SJSA1 (cell line): ENCODE results near the gene GPC1. TPM values are rescaled to one million over a fixed set of nuclear protein-coding genes. Genes with fewer than 3 reads are reported as not detected.

Experiments
- DNase-seq, 2 experiments: peaks; one replicate each; pipeline ENCODE4 v3.0.0-alpha.2; 2015 to 2020; ENCODE audit warnings: low spot score in 2 of 2, low read depth in 1 of 2
- H3K27ac ChIP-seq: fragments of 250-450 bp; sonication (Bioruptor Pico); 2 replicates; pipeline ENCODE4 v1.5.1; 2020; ENCODE audit warnings: mild to moderate bottlenecking, moderate library complexity
- H3K27me3 ChIP-seq: fragments of 250-450 bp; sonication (Bioruptor Pico); replicated peaks from 2 replicates; pipeline ENCODE4 v1.5.1; 2020; ENCODE audit warnings: mild to moderate bottlenecking, moderate library complexity
- H3K36me3 ChIP-seq: fragments of 250-450 bp; sonication (Bioruptor Pico); 2 replicates; pipeline ENCODE4 v1.5.1; 2020; ENCODE audit warnings: mild to moderate bottlenecking
- H3K4me1 ChIP-seq: fragments of 250-450 bp; sonication (Bioruptor Pico); replicated peaks from 2 replicates; pipeline ENCODE4 v1.6.1; 2021; ENCODE audit warnings: mild to moderate bottlenecking
- H3K4me3 ChIP-seq: fragments of 250-450 bp; sonication (Bioruptor Pico); 2 replicates; pipeline ENCODE4 v1.5.1; 2020; ENCODE audit warnings: mild to moderate bottlenecking
- H3K9me3 ChIP-seq: fragments of 250-450 bp; sonication (Bioruptor Pico); replicated peaks from 2 replicates; pipeline ENCODE4 v1.5.1; 2020; ENCODE audit warnings: mild to moderate bottlenecking
- total RNA-seq: library from RNA; depleted of rRNA; stranded (reverse); fragments of >200 nt; shearing (Covaris generic); gene quantifications from 2 replicates; pipeline ENCODE4 v1.2.3, GENCODE V29; 2014

GPC1 gene
- total RNA-seq, 1 experiment from 2014 or later: 63.4 TPM

- Histone ChIP-seq H3K4me3 (no peak overlapping the region), H3K27me3 (no peaks in the 10 kb centered on the region), H3K36me3 (no peaks in the 10 kb centered on the region), H3K9me3 (no peaks in the 10 kb centered on the region), H3K27ac (no peak overlapping the region), H3K4me1 (no peaks in the 10 kb centered on the region)
- DNase-seq: peak in 1 of 2 experiments; percentile 22
Observed at GRCh38 chr2:240401308-240401707, 34.2 kb upstream of the GPC1 start.

GRCh38 chr2:240401781-240402551, 33.5 kb upstream of the GPC1 start:
- Histone ChIP-seq H3K4me1 (no peaks in the 10 kb centered on the region), H3K27ac (no peak overlapping the region), H3K9me3 (no peaks in the 10 kb centered on the region), H3K27me3 (no peaks in the 10 kb centered on the region), H3K36me3 (no peaks in the 10 kb centered on the region), H3K4me3 (no peak overlapping the region)
- peak in 1 of 2 experiments; percentile 33 for DNase-seq

DNA sequence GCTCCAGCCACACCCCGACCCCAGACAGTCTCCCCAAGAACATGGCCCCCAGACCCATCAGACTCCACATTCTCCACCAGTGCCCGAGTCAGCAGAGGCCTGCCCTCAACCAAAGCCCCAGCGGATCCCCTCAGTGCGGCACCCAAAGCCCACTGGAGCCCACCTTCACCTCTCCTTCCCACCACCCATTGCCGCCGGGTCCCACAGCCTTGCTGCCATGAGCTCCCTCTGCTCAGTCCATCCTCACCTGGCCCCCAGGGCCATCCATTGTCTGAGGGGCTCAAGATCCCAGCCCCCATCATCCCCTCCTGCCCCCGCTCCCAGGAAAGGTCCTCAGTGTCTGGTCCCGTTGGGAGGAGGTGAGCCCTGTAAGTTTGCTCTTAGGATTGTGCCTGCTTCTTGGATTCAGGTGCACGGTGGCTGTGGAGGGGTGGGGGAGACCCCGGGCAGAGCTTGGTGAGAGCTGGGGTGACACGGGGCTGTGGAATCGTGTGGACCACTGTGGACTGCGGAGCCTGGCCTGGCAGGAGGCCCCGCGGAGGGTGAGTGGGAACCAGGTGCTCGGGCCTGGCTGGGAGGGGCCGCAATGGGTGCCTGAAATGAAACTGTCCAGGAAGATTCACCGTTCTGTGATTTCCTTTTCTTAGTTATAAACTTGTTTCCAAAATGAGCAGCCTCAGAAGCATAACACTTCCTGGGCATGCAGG, 32.7 kb upstream of the GPC1 start:
- peak in 1 of 2 experiments; percentile 37 for DNase-seq
- H3K9me3 ChIP-seq: no peaks in the 10 kb centered on the region
- H3K27ac ChIP-seq: no peak overlapping the region
- H3K27me3 ChIP-seq: no peaks in the 10 kb centered on the region
- no peaks in the 10 kb centered on the region for H3K36me3 ChIP-seq
- no peak overlapping the region for H3K4me3 ChIP-seq
- no peaks in the 10 kb centered on the region for H3K4me1 ChIP-seq

- peak in 1 of 2 experiments; percentile 28 for DNase-seq
- no peak overlapping the region for H3K27ac ChIP-seq
- H3K27me3 ChIP-seq: no peaks in the 10 kb centered on the region
- no peaks in the 10 kb centered on the region for H3K4me1 ChIP-seq
- no peak overlapping the region for H3K4me3 ChIP-seq
- no peaks in the 10 kb centered on the region for H3K36me3 ChIP-seq
- H3K9me3 ChIP-seq: no peaks in the 10 kb centered on the region
Observed at GRCh38 chr2:240403396-240404104, 31.9 kb upstream of the GPC1 start.

DNA sequence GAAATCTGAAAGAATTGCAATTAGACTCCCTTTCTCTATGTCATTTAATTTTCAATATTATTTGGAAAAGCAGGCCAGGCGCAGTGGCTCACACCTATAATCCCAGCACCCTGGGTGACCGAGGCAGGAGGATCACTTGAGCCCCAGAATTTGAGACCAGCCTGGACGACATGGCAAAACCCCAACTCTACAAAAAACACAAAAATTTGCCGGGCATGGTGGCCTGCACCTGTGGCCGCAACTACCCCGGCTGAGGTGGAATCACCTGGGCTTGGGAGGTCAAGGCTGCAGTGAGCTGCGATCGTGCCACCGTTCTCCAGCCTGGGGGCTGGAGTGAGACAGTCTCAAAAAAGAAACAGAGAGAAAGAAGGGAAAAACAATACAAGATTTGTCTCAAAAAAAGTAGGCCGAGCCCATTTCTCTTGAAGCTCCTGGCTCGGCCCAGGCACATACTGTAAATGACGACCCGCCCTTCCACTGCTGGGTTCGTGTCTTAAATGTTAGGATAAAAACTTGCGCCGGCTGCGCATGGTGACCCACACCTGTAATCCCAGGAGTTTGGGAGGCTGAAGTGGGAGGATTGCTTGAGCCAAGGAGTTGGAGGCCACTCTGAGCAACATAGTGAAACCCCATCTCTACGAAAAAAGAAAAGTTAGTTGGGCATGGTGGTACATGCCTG, 31.1 kb upstream of the GPC1 start:
- Histone ChIP-seq H3K4me1 (no peaks in the 10 kb centered on the region), H3K36me3 (no peaks in the 10 kb centered on the region), H3K9me3 (no peaks in the 10 kb centered on the region), H3K4me3 (no peak overlapping the region), H3K27me3 (no peaks in the 10 kb centered on the region), H3K27ac (no peak overlapping the region)
- peak in 1 of 2 experiments; percentile 28 for DNase-seq

- no peaks in the 10 kb centered on the region for H3K27me3 ChIP-seq
- DNase-seq: peak in 1 of 2 experiments; percentile 27
- no peak overlapping the region for H3K4me3 ChIP-seq
Observed at GRCh38 chr2:240405133-240405532, 30.3 kb upstream of the GPC1 start.

GRCh38 chr2:240405684-240406313, 29.7 kb upstream of the GPC1 start:
- Histone ChIP-seq H3K4me1 (no peaks in the 10 kb centered on the region), H3K36me3 (no peaks in the 10 kb centered on the region), H3K4me3 (no peak overlapping the region), H3K9me3 (no peaks in the 10 kb centered on the region), H3K27ac (no peak overlapping the region), H3K27me3 (no peaks in the 10 kb centered on the region)
- peak in 1 of 2 experiments; percentile 38 for DNase-seq

More at GRCh38 chr2:240405133-240405532, 30.3 kb upstream of the GPC1 start:
- no peaks in the 10 kb centered on the region for H3K9me3 ChIP-seq
- H3K36me3 ChIP-seq: no peaks in the 10 kb centered on the region
- H3K4me1 ChIP-seq: no peaks in the 10 kb centered on the region
- no peak overlapping the region for H3K27ac ChIP-seq

GRCh38 chr2:240407090-240407489, 28.4 kb upstream of the GPC1 start:
- no peaks in the 10 kb centered on the region for H3K27me3 ChIP-seq
- no peaks in the 10 kb centered on the region for H3K36me3 ChIP-seq
- no peak overlapping the region for H3K4me3 ChIP-seq
- no peak overlapping the region for H3K27ac ChIP-seq
- no peaks in the 10 kb centered on the region for H3K4me1 ChIP-seq
- peak in 1 of 2 experiments; percentile 11 for DNase-seq
- no peaks in the 10 kb centered on the region for H3K9me3 ChIP-seq

- H3K9me3 ChIP-seq: no peaks in the 10 kb centered on the region
- DNase-seq: no peak
- H3K4me1 ChIP-seq: no peaks in the 10 kb centered on the region
- no peaks in the 10 kb centered on the region for H3K36me3 ChIP-seq
- H3K27me3 ChIP-seq: no peaks in the 10 kb centered on the region
- no peak overlapping the region for H3K4me3 ChIP-seq
- H3K27ac ChIP-seq: no peak overlapping the region
Observed at GRCh38 chr2:240410004-240410403, 25.5 kb upstream of the GPC1 start.

DNA sequence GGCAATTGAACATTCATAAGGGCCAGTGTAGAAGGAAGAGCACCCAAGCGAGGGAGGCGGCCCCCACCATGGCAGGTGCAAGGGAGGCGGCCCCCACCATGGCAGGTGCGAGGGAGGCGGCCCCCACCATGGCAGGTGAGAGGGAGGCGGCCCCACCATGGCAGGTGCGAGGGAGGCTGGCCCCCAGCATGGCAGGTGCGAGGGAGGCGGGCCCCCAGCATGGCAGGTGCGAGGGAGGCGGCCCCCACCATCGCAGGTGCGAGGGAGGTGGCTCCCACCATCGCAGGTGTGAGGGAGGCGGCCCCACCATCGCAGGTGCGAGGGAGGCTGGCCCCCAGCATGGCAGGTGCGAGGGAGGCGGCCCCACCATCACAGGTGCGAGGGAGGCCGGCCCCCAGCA, 24.7 kb upstream of the GPC1 start:
- H3K27ac ChIP-seq: no peak overlapping the region
- no peak overlapping the region for H3K4me3 ChIP-seq
- no peak for DNase-seq
- no peaks in the 10 kb centered on the region for H3K27me3 ChIP-seq
- H3K4me1 ChIP-seq: no peaks in the 10 kb centered on the region
- no peaks in the 10 kb centered on the region for H3K36me3 ChIP-seq
- no peaks in the 10 kb centered on the region for H3K9me3 ChIP-seq

DNA sequence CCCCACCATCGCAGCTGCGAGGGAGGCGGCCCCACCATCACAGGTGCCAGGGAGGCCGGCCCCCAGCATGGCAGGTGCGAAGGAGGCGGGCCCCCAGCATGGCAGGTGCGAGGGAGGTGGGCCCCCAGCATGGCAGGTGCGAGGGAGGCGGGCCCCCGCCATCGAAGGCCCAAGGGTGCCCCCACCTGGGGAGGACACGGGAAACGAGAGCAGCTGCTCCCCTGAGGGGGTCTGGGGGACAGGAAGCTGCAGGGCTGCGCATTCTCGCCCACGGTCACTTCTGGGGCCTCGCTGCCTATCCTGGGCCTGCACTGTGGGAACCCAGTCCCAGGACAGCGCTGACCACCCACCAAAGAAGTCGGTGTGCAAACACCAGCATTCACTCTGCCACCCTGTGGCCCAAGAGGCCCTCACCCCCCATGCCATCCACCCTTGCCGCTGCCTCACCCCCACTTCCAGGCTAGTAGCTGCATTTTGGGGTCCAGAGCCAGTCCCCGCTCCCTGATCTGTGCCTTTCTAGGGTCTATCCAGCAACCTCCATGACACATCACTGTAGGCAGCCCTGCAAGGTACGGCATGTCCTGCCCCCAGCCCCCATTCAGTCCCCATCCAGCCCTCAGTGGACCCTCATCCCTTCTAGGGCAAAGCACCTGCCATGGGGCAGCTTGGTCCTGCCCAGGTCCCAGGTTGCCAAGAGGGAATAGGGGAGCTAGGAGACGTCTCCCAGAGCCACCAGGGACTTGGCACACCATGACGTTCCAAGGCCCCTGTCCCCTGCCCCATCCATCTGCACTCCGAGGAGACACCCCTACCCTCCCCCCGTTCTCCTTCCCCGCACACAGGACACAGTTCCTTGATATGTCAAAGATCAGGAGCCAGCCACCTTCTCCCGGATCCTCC, 24.0 kb upstream of the GPC1 start:
- Histone ChIP-seq H3K9me3 (no peaks in the 10 kb centered on the region), H3K36me3 (no peaks in the 10 kb centered on the region), H3K4me1 (no peaks in the 10 kb centered on the region), H3K4me3 (no peak overlapping the region), H3K27ac (no peak overlapping the region), H3K27me3 (no peaks in the 10 kb centered on the region)
- DNase-seq: peak in 1 of 2 experiments; percentile 35

DNA sequence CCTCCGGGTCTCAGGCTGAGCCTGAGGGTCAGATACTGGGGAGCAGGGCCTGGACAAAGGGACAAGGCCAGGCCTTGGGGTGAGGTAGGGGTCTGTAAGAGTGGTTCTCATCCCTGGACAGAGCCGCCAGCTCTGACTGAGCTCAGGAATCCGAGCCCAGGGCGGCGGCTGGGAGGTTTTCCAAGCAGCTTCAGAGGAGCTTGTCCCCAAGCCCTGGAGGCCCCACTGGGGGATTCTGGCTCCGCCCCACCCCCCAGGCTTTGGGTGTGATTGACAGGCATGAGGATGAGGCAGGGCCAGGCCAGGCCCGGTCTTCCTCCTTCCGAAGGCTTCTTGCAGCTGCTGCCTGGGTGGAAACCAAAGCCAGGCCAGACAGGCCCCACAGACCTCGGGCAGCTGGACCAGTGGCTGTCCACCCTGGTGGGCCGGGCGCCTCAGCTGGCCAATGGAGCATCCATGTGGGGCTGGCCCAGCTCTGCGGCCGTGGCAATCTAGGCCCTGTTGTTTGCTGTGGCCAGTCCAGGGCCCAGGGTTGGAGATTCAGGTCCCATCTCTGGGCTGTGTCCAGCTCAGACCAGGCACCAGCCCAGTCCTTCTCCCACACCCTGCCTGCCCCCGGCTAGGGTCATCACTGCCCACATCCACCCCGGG, 23.1 kb upstream of the GPC1 start:
- Histone ChIP-seq H3K9me3 (no peaks in the 10 kb centered on the region), H3K4me3 (no peak overlapping the region), H3K4me1 (no peaks in the 10 kb centered on the region), H3K27ac (no peak overlapping the region), H3K27me3 (no peaks in the 10 kb centered on the region), H3K36me3 (no peaks in the 10 kb centered on the region)
- DNase-seq: peak in 1 of 2 experiments; percentile 41
